HG03354 (cell line): ENCODE measurements around the gene ZMYND8.
"Not testable (repeated sequence)": the region's sequence is repeated elsewhere in the genome, so short reads cannot be mapped to it uniquely, and the experiment has no call there.

ENCODE experiments used
- ATAC-seq: cut with Tn5 transposase; IDR thresholded peaks from one replicate; pipeline ENCODE4 v1.9.1; 2021; ENCODE audit warnings: mild to moderate bottlenecking; ENCODE audit not compliant: unreplicated experiment, poor library complexity, severe bottlenecking

The ZMYND8 gene

DNA sequence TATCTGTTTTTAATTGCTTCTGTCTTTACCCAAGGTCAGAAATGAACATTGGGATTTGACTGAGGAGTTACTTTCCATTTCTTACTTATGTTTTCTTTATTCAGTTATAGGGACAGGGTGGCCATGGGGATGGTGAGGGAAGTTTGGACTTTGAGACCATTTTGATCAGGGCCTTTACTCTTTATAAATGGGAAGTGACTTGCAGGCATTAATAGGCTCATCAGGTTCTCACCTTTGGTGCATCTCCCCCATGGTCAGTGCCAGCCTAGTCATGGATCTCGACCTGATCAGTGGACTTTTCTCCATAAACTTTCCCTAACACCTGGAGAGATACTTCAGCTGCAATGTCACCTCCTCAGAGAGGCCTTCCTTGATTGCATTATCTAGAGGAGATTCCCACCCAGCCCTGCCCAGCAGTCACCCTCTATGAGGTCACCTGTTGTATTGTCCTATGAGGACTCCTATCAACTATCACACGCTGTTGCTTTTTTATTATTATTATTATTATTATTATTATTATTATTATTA, 16.8 kb upstream of the ZMYND8 start:
- no peak for ATAC-seq

GRCh38 chr20:47370850-47371782, 14.6 kb upstream of the ZMYND8 start:
- no peak for ATAC-seq

- no peak for ATAC-seq
Observed at GRCh38 chr20:47370214-47370613, 13.7 kb upstream of the ZMYND8 start.

GRCh38 chr20:47368301-47368700, 11.8 kb upstream of the ZMYND8 start:
- ATAC-seq, result no peak

GRCh38 chr20:47366301-47366700, 9.8 kb upstream of the ZMYND8 start:
- ATAC-seq, result not testable (repeated sequence)

- ATAC-seq, result no peak
Observed at GRCh38 chr20:47365023-47365764, 8.7 kb upstream of the ZMYND8 start.

DNA sequence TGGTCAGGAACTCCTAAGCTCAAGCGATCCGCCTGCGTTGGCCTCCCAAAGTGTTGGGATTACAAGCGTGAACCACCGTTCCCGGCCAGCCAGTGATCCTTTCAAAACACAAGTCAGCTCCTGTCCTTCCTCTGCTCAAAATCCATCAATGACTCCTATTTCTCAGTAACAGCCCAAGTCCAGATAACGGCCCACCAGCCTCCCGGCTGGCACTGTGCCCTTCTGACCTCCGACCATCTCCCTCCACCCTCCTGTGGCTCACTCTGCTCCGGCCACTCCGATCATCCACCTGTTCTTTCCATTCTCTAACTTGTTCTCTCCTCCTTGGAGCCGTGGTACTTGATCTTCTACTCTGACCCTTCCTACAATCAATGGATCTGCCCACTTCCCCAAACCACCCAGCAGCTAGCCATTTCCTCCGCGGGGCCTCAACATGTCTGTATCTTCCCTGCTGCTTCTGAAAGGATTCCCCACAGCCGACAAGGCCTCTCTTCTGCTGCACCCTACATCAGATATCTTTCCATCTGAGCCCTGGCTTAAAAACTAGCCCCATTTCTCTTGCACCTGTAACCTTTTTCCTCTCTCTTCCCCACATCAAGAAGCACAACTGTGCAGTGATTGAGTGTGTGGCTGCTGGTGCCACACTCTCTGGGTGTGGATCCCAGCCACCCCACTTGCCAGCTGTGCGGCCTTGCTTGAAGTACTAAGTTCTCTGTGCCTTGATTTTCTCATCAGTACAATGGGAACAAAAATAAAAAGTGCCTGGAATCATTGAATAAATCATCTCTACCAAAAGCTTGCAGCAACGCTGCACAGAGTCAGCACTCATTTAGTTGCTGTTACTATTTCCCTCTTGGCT, 6.1 kb upstream of the ZMYND8 start:
- ATAC-seq, result no peak

DNA sequence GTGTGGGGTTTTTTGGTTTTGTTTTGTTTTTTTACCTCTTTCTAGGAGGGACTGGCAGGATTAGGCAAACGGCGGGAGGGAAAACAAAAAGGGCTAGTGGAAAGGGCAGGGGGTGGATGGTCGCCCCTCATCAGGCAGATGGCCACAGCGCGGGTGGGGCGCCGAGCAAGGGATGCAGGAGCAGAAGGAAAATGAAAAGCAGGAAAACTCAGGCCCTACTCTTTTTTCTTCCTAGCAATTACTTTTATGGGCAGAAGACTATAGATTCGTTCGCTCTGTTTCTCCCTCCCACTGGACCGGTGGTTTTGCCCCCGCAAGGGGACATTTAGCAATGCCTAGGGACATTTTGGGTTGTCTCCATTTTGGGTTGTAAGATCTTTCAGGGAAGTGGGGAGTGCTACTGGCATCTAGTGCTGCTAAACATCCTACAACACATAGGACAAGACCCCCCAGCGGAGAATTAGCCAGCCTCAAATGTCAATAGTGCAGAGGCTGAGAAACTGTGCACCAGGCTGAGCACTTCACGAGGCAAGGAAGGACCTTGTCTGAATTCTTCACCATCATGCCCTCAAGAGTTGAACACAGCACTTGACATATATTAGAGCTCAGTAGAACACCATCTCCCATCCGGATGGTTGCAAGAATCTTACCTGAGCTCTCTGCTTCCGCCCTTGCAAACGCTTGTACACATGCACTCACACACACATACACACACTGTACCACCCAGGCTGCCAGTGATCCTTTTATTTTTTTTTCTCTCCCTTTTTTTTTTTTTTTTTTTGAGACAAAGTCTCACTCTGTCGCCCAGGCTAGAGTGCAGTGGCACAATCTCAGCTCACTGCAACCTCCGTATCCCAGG, 4.8 kb upstream of the ZMYND8 start:
- ATAC-seq, result no peak

- ATAC-seq, result no peak
Observed at GRCh38 chr20:47360297-47361056, 4.0 kb upstream of the ZMYND8 start.

- ATAC-seq, result no peak
Observed at GRCh38 chr20:47359530-47360296, 3.2 kb upstream of the ZMYND8 start.

DNA sequence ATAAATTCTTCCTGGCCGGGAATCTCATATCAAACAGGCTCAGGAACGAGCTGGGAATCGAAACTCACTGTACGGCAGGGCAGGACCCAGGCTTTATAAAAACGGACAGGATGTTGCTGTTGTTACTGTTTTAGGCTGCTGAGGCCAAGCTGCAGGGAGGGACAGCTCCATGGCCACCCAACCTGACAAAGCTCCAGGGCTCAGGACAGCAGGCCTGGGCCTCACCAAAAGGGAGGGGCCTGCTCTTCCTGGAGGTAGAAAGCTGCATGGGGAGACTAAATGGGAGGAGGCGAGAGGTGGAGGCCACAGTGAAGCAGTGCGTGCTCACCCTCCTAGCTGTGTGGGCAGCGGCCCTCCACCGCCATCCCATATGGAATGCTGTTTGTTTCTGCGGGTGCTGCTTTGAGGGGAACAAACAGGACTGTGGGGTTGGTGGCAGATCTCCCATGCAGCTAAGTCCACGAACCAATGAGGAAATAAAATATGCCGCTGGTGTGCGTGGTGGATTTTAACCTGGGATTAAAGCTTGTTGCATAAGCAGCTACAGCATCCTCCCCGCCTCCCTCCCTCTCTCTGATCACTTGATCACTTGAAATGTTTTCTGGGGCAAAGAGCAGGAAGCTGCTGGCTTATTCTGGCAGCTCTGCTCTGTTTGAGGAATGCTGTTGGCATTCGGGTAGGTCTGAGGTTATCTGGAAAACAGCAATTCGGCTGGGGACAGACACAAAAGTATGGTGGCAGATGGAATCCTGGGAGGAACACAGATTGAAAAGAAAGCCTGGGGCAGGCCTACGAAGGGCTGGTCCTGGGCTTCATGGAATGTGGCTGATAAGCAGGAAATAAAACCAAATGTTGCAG, 2.4 kb upstream of the ZMYND8 start:
- ATAC-seq, result no peak

- no peak for ATAC-seq
Observed at GRCh38 chr20:47358039-47358671, 1.7 kb upstream of the ZMYND8 start.

- peak; percentile 54 for ATAC-seq
Observed at GRCh38 chr20:47357296-47358038, 968 bp upstream of the ZMYND8 start.

DNA sequence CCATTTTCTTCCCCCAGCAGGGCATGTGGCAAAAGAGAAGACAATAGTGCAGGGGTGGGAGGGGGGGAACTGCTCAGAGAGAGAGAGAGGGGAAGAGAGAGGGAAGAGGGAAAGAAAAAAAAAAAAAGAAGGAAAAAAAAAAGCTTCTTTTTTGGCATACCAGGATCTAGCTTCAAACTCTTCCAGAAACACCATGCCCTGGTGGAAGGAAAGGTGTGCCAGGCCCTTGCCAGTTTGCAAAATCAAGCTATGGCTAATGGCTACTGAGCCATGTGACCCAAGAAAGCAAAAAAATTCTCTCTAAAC, 326 bp downstream of the ZMYND8 start:
- no peak for ATAC-seq

GRCh38 chr20:47355489-47356219, 845 bp downstream of the ZMYND8 start:
- ATAC-seq, result no peak
